HG03575 (cell line): ENCODE data around the gene TBC1D16.

Experiments used
- ATAC-seq: cut with Tn5 transposase; IDR thresholded peaks from one replicate; pipeline ENCODE4 v1.9.1; 2021; ENCODE audit not compliant: unreplicated experiment, insufficient number of reproducible peaks, low FRiP score; ENCODE audit errors: extremely low read depth

TBC1D16 gene

DNA sequence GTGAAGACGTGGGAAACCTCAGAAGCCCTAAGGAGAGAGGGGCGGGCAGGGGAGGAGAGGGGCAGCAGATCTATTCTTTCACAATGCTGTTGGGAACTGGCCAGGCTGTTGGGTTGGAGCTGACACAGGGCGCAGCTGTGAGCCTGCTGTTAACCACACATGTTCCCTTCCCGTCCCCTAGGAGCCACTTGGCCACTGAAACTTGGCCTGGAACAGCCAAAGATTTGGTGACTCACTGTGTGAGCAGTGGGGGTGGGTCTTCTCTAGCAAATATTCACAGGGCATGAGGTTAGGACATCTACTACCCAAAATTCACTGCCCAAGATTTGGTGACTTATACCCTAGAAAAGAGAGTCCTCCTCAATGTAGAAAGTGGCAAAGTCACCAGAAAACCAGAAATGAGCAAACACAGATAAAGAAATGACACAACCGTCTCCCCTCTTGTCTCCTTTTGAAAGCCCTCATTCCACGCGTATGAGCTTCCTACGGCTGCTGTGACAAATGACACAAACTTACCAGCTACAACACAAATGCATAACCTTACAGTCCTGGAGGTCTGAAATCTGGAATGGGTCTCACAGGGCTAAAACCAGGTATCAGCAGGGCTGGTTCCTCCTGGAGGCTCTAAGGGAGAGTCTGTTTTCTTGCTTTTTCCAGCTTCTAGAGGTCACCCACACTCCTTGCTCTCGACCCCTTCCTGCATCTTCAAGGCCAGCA is 6.3 kb downstream of the TBC1D16 start:
- no peak for ATAC-seq

DNA sequence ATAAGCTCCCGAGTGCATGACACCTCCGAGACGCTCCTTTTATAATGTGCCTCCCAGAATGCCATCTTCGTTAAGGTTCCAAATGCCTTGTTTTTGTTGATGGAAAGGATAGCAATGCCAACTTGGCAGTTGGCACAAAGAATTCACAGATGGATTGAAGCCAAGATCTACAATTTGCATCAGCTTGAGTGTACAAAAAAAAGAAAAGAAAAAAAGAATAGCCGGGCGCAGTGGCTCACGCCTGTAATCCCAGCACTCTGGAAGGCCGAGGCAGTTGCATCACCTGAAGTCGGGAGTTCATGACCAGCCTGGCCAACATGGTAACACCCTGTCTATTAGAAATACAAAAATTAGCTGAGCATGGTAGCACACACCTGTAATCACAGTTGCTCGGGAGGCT is 7.6 kb downstream of the TBC1D16 start:
- no peak for ATAC-seq

GRCh38 chr17:80027043-80027435 is 8.6 kb downstream of the TBC1D16 start:
- no peak for ATAC-seq

DNA sequence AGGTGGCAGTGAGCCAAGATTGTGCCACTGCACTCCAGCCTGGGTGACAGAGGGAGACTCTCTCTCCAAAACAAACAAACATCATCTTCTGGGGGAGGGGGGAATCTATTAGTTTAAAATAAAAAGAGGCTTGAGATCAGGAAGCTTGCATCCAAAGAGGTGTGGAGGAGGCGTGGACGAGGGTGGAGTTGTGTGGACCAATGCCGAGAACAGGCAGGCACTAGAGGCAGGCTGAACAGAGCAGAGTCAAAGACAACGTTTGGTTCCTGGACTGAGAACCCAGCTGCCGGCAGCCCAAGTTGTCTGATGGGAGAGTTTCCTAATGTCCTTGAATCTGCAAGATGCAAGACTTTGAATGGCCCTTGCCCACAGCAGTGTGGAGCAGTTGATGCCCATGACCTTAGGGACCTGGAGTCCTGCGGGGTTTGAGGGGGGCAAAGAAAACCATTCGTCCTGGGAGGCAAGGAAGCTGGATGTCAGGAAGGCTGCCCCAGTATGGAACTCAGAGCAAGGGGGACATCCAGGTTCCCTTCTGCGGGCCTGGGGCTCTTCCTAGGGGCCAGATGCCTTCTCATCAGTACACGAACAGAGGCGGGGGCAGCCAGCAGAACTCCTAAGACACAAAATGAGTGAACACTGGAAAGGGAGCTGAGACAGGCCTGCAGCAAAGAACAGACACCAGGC is 9.2 kb downstream of the TBC1D16 start:
- no peak for ATAC-seq

DNA sequence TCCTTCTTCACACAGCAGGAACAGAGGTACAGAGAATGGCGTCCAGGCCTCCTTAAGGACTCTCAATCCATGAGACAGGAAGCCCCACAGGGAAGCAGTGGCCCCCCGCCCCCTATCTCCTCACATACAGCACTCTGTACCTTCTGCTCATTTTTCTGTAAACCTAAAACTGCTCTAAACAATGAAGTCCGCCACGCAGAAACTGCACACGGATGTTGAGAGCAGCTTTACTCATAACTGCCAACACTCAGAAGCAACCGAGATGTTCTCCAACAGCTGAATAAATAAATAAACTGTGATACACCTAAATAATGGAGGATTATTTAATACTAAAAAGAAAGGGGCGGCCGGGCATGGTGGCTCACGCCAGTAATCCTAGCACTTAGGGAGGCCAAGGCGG is 9.9 kb downstream of the TBC1D16 start:
- no peak for ATAC-seq

GRCh38 chr17:80025140-80025539 is 10.5 kb downstream of the TBC1D16 start:
- ATAC-seq: no peak

DNA sequence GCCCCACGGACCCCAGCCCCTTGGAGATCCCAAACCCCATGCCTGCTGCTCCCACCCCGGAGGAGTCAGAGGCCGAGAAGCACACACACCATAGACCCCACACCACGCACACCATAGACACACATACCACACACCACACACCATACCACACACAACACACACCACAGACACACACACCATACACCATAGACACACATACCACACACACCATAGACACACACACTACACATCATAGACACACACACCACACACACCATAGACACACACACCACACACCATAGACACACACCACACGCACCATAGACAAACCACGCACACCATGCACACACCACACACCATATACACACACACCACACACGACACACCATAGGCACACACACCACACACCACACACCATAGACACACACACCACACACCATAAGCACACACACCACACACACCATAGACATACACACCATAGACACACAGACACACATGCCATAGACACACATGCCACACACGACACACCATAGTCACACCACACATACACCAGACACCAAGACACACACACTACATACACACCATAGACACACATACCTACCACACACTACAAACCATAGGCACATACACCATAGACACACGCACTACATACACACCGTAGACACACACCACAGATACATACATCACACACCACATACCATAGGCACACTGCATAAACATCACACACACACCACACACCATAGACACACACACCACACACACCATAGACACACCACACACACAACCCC is 11.3 kb downstream of the TBC1D16 start:
- no peak for ATAC-seq

DNA sequence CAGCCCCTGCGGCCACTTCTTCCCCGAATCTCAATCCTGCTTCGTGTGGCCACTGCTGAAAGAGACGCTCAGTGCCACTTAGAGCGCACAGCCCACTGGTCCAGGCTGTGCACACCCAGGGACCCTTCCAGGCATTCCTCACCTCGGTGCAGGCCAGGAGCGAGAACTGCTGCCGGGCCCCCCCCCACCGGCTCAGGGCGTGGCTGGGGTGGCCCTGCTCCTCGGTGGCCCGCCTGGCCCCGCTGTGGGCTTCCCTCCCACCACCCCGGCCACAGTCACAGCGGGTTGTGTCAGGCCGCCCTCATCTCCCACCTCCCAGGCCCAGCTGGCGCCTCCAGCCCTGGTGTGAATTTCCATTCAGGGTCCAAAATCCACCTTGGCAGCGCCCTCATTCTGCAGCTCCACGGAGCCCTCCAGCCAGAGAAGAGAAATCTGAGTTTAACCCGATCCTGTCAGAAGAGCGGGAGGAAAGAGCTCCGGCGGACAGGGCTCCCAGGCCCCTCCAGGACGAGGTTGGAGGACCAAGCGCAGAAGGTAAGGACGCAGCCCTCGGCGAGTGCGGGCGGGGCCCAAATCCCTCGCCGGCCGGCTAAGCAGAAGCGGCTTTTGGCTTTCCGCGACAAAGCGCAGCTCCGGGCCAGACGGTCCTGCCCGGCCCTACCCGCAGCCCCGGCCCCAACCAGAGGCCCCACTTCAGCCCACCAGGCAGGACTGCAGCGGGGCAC is 12.0 kb downstream of the TBC1D16 start:
- ATAC-seq: no peak

DNA sequence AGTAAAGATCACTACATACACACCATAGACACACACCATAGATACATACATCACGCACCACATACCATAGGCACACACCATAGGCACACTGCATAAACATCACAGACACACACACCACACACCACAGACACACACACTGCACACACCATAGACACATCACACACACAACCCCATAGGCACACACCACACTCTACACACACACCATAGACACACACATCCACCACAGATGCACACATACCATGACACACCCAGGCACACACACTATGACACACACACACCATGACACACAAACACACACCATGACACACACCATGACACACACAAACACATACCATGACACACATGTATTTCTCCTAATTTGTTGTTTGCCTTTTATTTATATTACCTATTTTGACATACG is 14.1 kb downstream of the TBC1D16 start:
- no peak for ATAC-seq

DNA sequence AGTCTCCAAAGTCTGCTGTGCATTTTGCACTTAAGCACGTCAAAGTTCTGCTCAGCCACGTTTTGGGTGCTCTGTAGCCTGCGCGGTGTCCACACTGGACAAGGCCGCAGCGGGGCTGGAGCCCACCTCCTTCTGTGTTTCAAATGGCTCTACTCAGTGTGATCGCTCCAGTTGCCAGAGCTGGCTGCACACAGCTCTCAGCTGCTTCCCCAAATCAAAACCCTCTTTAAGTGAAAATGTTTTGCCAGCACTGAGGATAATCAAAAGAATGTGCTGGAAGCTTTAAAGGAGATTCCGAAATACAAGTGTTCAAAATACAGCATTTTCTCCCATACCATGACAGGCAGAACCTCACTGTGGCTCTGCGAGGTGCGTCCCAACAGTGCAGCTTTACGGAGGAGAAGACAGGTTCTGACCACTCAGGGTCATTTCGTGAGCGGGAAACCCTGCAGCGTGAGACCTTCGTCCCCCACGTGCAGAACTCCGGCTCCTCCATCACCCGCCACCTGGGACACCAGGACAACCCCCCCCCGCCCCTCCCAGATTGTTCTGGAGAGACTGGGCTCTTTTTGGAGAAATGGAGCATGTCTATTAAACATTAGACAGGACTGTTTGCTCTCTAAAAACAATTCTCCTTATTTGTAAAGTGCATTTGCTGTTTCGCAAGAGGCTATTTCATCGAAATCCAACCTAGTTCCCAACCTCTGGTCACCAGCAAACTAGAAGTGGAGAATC is 16.6 kb downstream of the TBC1D16 start:
- no peak for ATAC-seq

GRCh38 chr17:80017226-80018010 is 18.3 kb downstream of the TBC1D16 start:
- ATAC-seq: no peak

DNA sequence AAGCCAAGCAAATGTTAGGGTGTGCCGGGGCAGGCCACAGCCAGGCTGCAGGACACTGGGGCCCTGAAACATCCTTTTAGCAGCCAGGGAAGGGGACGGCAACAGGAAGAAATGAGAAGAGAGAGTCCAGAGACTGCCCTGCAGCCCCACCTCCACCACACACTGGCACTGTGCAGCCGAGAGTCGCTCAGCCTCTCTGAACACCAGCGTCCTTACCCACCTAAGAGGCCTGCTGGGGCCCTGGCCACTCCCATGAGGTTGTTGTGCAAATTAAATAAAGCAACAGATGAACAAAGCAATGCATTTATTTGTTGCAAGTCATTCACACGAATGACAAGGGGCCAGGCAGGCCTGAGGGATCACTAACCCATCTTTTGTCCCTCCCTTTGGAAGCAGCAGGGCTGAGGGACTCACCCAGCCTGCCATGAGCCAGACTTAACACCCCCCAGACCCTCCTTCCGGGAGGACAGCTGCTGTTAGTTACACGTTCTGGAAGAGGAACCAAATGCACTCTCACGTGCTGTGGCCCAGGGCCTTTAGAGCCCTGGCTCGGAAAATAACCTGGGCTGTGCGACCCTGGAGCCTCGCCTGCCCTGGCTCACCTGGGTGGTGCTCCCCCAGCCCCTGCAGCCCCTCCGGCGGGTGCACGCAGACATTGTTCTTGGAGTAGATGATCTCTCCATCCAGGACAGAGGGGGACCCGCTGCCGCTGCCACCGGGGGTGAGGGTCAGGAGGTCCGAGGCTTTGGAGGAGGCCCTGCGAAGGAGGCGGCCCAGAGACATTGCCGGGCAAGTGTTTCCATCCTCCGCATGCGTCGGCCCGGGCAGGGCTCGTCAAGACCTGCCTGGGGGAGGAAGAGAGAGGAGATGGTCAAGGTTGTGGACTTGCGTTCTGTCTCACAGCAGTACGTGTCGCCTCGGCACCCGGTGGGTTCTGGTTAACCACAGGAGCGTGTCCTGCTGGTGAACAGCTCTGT is 22.6 kb downstream of the TBC1D16 start:
- no peak for ATAC-seq

- no peak for ATAC-seq
These were observed 23.6 kb downstream of the TBC1D16 start for GRCh38 chr17:80011989-80012555.

DNA sequence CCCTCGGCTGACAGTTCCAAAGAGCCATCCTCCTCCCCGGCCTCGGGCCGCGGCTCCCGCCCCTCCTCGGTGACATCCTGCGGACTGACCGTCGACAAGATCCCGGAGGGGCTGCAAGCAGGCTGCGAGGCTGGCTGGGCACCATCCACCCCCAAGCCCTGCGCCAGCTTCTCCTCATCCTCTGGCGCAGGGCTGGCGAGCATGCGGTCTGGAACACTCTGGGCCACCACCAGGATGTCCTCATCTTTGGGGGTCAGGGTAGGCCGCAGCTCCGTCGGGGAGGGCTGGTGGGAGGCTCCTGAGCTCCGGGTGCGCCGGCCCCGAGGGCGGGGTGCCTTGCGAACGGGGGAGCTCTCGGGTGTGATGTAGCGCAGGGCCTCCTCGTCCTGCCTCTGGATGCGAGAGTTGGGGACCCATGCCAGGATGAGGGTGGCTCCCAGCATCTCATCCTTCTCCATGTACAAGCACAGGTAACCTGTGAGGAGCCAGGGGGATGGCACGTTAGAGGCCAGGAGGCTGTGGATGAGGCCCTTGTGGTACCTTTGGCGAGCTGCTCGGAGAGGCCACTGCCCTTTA is 25.3 kb downstream of the TBC1D16 start:
- ATAC-seq: no peak

GRCh38 chr17:80009391-80010282 is 26.0 kb downstream of the TBC1D16 start:
- no peak for ATAC-seq
